AG20443 (cell line): Measurements from ENCODE around the gene HSPB6.
"Not testable (repeated sequence)": the region's sequence is repeated elsewhere in the genome, so short reads cannot be mapped to it uniquely, and the experiment has no call there.

ENCODE experiments used
- DNase-seq: peaks from one replicate; pipeline ENCODE4 v3.0.0; 2012; ENCODE audit warnings: low spot score, mixed read lengths

Gene HSPB6

DNA sequence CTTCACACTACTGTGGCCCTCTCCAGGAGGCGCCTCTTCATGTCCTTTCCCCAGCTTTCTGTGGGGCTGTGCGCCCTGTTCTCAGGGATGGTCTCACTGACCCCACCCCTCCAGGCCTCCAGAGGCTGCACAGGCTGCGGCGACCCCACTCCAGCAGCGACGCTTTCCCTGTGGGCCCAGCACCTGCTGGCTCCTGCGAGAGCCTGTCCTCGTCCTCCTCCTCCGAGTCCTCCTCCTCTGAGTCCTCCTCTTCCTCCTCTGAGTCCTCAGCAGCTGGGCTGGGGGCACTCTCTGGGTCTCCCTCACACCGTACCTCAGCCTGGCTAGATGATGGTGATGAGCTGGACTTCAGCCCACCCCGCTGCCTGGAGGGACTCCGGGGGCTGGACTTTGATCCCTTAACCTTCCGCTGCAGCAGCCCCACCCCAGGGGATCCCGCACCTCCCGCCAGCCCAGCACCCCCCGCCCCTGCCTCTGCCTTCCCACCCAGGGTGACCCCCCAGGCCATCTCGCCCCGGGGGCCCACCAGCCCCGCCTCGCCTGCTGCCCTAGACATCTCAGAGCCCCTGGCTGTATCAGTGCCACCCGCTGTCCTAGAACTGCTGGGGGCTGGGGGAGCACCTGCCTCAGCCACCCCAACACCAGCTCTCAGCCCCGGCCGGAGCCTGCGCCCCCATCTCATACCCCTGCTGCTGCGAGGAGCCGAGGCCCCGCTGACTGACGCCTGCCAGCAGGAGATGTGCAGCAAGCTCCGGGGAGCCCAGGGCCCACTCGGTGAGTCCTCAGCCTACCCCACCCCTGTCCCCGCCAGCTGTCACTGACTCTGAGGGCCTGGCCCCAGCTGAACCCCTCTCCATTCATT lies 29.7 kb upstream of the HSPB6 start:
- DNase-seq, result no peak

DNA sequence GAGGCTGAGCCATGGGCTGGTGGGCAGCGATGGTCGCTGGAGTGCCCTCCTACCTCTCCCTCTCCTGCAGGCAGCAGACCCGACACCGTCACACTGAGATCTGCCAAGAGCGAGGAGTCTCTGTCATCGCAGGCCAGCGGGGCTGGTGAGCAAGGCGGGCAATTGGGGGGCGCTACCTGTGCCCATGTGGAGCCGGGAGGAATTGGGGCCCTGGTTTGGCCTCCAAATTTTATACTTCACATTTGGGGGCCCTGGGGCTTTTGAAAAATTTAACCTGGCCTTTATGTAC lies 28.5 kb upstream of the HSPB6 start:
- no peak for DNase-seq

DNA sequence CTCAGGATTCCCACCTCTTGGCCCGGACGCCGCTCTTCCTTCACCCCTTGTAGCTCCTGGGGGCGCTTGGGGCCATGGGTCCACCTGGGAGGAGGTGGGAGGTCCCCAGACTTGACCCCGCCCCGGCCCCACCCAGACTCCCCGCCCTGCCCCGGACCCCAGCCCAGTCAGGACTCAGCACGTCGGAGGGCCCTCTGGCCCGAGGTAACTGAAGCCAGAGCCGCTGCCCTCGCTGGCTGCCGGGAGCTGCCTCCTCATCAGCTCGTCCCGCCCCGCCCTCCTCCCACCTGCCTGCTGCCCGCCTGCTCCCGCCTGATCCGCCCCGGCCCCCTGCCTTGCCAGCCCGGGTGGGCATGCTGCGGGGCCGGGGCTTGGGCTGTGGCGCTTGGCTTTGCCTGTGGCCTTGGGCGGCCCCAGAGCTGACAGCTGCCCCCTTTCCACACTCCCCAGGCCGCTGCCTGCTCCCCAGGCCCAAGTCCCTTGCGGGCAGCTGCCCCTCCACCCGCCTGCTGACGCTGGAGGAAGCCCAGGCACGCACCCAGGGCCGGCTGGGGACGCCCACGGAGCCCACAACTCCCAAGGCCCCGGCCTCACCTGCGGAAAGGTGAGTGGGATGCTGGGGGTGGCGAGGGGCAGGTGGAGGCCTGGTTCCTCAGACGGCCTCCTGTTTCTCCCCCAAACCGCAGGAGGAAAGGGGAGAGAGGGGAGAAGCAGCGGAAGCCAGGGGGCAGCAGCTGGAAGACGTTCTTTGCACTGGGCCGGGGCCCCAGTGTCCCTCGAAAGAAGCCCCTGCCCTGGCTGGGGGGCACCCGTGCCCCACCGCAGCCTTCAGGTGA lies 27.9 kb upstream of the HSPB6 start:
- no peak for DNase-seq

DNA sequence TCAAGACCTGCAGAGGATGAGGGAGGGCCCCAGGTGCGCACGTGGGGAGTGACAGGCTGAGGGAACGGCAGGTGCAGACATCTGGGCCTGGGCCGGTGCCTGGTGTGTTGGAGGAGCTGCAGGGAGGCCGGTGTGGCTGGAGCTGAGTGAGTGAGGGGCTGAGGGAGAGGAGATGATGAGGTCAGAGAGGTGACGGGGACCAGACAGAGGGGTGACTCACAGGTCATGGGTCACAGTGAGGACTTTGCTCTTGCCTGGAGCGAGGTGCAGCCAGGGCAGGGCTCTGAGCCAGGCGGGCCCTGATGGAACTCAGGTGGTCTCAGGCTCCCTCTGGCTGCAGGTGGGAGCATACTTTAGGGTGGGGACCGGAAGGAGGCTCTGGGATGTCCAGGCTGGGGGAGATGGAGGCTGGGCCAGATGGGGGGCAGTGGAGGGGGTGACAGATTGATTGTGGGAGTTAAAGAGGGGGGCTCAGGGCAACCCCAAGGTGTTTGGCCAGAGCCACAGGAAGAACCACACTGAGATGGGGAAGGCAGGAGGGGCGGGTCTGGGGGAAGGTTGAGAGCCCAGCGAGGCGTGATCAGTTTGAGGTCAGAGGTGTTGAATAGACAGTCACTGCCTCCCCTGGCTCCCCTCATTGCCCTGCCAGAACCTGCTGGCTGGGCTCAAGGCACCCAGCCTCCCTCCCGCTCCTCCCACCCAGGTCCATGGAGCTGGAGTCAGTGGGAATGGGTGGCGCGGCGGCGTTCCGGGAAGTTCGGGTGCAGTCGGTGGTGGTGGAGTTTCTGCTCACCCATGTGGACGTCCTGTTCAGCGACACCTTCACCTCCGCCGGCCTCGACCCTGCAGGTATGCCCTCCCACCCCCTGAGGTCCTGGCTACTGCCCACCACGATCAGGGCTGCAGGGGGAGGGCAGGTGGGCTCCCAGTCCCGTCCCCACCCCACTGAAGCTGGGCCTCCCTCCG lies 26.9 kb upstream of the HSPB6 start:
- DNase-seq, result no peak

DNA sequence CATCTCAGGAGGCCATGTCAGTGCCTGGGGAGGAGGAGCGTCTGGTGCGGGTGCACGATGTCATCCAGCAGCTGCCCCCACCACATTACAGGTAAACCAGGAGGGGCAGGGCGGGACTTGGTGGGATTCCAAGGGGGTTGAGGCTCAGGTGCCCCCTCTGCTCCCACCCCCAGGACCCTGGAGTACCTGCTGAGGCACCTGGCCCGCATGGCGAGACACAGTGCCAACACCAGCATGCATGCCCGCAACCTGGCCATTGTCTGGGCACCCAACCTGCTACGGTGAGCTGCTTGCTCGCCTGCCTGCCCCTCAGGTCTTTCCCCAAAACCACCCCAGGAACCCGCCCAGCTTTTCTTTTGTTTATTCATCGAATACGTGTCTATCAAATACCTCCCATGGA lies 25.8 kb upstream of the HSPB6 start:
- no peak for DNase-seq

DNA sequence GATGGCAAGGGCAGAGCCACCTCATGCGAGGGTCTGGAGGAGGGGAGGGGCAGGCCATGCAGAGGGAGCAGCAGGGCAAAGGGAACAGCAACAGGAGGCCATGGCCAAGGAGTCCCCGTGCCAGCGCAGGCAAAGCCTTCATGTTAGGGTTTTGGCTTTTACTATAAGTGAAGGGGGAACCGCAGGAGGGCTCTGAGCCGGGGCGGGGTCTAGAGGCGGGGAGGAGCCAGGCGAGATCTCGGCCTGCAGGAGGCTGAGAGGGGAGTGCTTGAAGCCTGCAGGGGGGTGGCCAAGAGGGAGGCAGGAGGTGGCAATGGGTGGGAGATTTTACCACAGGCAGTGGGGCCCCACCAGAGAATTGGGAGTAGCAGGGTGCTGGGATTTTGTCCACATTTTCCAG lies 24.8 kb upstream of the HSPB6 start:
- DNase-seq, result no peak

DNA sequence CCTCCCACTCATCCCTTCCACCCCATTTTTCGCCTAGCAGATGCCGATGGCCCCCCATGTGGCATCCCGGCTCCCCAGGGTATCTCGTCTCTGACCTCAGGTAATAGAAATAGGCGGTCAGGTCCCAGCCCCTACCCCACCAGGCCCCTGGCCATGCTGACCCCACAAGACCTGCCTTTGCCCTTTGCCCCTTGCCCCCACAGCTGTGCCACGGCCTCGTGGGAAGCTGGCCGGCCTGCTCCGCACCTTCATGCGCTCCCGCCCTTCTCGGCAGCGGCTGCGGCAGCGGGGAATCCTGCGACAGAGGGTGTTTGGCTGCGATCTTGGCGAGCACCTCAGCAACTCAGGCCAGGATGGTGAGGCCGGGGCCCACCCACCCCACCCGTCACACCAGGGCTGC lies 23.9 kb upstream of the HSPB6 start:
- DNase-seq, result no peak

DNA sequence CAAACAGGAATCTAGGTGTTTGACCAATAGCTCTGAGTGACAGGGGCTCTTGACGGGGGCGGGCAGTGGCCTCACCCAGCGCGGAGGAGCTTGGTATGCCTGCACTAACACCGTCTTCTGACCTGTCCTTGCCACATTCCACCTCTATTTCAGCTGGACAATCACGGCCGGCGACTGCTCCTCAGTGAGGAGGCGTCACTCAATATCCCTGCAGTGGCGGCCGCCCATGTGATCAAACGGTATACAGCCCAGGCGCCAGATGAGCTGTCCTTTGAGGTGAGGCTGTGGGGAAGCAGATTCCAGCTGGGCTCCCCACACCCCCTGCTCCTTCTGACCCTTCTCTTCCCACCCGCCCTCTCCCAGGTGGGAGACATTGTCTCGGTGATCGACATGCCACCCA lies 23.2 kb upstream of the HSPB6 start:
- DNase-seq, result no peak

DNA sequence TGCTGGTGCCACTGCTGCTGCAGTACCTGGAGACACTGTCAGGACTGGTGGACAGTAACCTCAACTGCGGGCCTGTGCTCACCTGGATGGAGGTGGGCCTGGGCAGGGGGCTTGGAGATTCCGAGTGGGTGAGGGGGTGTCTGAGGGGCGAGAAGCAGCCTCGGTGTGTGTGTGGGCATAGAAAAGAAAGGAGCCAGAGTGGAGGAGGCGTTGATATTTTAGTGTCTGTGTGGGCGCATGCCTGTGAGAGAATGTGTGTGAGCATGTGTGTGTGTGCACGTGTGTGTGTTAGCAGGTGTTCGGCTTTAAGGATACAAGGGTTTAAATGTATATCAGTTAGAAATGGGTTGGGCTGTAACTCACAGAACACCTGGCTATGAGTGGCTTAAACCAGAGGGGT lies 22.2 kb upstream of the HSPB6 start:
- no peak for DNase-seq

DNA sequence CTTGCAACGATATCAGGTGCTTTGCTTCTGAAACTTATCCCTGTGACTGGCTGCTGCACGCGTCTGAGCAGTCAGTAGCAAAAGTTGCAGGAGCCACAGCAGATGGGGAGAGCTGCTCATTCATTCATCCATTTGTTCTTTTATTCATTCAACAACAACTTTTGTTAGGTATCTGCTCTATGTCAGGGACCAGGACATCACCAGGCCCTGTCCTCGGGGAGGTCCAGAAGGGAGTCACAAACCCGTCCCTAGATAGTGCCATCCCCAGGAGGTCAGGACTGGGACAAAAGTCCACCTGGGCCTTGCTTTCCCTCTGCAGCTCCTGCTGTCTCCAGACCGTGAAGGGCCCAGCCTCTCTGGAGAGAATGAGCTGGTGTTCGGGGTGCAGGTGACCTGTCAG lies 21.1 kb upstream of the HSPB6 start:
- DNase-seq, result no peak

DNA sequence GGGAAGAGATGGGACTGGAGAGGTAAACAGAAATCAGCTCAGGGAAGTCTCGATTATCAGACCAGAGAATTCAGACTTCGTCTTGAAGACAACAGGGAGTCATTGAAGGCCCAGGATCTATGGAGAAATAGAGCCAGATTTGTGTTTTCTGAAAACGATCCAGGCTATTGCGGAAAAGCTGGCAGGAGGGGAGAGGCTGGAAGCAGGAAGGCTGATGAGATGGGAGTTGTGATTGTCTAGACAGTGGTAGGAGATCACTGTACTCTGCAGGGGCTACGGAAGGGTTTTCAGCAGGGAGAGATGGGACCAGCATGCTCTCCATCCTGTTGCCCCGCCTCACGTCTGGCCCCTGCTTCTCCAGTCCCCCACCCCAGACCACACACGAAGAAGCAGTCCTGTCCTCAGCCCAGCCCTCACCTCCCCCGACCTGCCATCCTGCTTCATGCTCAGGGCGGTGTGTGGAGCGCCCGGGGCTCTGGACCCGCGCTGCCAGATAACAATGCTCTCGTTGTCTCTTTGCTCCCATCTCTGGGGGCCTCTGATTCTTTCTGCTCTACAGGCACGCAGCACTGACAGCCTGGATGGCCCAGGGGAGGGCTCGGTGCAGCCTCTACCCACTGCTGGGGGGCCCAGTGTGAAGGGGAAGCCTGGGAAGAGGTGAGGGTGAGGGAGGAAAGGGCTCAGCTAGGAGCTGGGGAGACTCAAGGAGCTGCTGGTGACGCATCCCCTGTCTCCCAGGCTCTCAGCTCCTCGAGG lies 20.4 kb upstream of the HSPB6 start:
- no peak for DNase-seq

DNA sequence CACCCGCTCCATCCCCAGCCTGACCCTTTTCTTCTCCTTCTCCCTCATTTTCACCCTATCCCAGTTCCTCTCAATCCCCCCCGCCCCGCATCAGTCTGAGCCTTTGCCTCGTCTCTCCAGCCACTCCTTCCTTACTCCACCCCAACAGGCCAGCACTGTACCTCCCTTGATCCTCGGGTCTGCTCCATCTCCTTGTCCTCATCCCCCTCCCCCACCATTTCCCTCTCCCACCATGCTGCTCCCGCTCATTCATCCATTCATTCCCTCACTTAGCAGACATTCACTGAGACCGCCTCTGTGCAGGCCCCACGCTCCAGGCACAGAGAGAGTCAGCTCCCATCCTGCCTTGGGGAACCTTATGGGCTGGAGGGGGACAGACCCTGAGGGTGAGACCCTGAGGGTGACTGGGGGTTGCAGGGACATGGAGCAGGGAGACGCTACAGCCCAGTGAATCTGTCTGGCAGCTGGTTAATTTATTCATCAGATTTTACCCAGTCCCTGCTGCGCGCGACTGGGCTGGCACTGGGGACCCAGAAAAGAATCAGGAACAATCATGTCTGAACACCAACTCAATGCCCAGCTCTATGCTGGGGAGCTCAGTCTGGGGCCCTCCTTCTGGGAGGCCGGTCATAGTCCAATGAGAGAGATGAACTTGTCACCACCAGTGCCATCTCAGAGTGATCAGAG lies 19.4 kb upstream of the HSPB6 start:
- DNase-seq, result no peak

DNA sequence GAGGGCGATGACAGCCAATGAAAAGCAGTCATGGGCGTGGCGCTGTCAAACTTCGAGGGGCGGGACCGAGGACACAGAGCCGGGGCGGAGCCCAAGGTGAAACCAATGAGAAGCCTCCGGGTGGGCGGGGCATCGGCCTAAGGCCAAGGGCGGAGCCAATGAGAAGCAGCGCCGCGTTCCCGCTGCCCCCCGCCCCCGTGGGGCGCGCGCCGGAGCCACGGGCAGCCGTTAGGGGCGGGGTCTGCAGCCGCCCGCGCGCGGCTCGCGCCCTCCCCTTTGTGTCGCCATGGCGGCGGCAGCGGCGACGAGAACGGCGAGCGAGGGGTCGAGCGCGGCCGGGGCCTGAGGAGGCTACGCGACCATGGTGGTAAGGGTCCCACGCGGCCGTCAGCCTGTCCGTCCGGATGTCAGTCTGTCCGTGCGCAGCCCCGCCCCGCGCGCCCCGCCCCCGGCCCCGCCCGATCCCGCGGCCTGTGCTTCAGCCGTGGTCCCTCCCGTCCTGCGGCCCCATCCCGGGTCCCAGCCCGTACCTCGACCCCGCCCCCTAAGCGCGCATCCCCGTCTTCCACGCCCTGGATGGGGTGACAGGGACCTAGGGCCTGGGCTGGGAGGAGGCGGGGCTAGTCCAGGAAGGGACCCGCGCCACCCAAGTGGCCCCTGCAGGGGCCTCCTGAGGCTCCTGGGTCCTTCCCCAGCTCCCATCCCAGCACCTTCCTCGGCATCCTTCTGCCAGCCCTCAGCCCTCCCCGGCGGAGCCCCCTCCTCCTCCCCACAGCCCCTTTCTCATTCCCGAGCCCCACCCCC lies 18.7 kb upstream of the HSPB6 start, which contains the start of gene ARHGAP33:
Gene ARHGAP33 (plus strand): TSS at position 267 of the 804 bp plus-strand sequence. CDS start 95 bp downstream, at position 362.
- DNase-seq, result peak; percentile 99

DNA sequence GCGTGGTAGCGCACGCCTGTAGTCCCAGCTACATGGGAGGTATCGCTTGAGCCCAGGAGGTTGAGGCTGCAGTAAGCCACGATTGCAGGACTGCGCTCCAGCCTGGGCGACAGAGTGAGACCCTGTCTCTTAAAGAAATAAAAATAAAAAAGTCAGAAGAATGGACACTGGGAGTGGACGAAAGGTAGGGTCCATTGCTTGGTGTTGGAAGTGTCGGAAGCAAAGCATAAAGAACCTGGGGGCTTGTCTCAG lies 18.1 kb upstream of the HSPB6 start:
- no peak for DNase-seq

DNA sequence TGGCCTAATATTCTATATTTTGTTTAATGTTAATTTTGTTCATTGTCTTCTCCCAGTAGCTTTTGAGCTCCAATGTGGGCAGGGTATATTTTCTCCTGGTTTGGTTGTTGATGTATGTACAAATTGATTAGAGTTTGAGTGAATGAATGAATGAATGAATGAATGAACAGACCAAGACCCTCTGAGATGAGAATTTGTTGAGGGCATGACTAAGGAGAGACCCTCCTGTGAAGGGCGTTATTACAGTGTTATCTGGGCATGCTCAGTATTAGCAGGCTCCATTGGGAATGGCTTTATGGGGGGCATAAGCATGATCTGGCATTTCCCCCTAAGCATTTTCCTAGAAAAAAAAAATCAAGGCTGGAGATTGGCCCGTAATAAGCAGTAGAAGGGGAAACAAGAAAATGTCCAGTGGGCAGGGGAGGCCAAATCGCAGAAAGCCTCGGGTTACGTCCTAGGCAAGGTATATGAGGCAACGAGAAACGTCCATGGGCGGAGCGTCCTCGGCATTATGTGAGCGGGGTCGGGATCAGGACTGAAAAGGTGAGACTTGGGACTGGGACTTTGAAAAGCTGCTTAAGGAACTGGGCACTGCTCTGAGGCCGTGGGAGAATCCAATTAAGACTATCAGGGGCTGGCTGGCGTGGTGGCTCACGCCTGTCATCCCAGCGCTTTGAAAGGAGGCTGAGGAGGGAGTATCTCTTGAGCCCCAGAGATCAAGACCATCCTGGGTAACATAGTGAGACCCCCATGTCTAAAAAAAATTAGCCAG lies 17.6 kb upstream of the HSPB6 start:
- no peak for DNase-seq

DNA sequence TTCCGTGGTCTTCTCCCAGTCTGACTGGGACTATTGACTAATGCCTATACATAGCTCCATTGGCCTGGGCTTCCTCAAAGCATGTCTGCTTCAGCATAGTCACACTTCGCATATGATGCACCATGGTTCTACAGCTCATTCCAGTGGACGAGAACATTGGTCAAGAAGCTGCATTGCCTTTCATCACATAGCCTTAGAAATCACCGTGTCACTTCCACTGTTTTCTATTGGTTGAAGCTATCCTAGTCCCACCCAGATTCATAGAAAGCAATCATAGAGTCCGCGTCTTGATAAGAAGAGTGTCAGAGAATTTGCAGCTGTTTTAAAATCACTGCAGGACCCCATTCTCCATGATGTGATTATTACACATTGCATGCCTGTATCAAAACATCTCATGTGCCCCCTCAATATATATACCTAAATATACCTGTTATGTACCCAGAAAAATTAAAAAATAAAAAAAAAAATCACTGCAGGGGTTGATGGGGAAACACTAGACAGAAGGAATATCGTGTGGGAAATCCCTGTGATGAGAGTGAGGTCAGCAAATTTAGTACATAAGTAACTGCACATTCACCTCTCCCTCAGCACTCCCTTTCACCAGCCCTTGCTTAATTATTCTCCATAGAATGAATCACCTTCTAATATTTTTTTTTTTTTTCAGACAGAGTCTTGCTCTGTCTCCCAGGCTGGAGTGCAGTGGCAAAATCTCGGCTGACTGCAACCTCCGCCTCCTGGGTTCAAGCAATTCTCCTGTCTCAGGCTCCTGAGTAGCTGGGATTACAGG lies 16.4 kb upstream of the HSPB6 start:
- DNase-seq, result no peak

DNA sequence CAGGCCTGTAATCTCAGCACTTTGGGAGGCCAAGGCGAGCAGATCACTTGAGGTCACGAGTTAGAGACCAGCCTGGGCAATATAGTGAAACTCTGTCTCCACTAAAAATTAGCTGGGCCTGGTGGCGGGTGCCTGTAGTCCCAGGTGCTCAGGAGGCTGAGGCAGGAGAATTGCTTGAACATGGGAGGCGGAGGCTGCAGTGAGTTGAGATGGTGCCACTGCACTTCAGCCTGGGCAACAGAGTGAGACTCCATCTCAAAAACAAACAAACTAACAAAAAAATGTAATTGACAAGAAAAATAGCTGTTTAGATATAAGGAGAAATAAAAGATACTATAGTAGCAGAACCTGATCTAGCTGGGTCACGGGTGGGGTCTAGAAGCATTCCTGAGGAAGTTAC lies 15.5 kb upstream of the HSPB6 start:
- not testable (repeated sequence) for DNase-seq

DNA sequence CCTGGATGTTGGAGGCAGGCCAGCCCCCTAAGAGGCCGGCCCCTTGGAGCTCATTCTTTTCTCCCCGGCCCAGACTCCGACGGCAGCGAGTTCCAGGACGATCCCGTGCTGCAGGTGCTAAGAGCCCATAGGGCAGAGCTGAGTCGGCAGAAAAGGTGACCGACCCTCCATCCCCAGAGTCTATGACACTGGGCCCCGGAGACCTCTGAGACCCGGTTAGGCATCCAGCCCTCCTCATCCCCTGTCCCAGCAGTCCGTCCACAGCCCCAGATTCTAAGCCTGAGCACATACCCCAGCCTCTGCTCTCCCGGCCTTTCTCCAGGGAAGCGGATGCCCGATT lies 11.2 kb upstream of the HSPB6 start:
- DNase-seq, result peak; percentile 4
